Effector CD8-positive, alpha-beta T cell (primary cell): ENCODE measurements around the gene ZNF593.
A peak's percentile ranks its signal among the peaks of the same experiment; 100 is the strongest.

Source experiments
- DNase-seq: peaks from one replicate; lab custom pipeline; 2025; lab: John Stamatoyannopoulos, UW
- total RNA-seq, 4 experiments: gene quantifications; one replicate each; lab custom pipeline; 2026; lab: John Stamatoyannopoulos, UW

ZNF593 gene
- total RNA-seq = 6.1 to 28.6 (median 8.8) reads per million in 4 experiments

GRCh38 chr1:26169669-26170471 is at the start of gene ZNF593:
TSS of gene ZNF593 (plus strand) at chr1:26169908. CDS start at chr1:26169984, 76 bp downstream.
- peak; percentile 73 for DNase-seq

- DNase-seq = no peak
Observed at GRCh38 chr1:26121854-26122773, 47.6 kb upstream of the ZNF593 start.

DNA sequence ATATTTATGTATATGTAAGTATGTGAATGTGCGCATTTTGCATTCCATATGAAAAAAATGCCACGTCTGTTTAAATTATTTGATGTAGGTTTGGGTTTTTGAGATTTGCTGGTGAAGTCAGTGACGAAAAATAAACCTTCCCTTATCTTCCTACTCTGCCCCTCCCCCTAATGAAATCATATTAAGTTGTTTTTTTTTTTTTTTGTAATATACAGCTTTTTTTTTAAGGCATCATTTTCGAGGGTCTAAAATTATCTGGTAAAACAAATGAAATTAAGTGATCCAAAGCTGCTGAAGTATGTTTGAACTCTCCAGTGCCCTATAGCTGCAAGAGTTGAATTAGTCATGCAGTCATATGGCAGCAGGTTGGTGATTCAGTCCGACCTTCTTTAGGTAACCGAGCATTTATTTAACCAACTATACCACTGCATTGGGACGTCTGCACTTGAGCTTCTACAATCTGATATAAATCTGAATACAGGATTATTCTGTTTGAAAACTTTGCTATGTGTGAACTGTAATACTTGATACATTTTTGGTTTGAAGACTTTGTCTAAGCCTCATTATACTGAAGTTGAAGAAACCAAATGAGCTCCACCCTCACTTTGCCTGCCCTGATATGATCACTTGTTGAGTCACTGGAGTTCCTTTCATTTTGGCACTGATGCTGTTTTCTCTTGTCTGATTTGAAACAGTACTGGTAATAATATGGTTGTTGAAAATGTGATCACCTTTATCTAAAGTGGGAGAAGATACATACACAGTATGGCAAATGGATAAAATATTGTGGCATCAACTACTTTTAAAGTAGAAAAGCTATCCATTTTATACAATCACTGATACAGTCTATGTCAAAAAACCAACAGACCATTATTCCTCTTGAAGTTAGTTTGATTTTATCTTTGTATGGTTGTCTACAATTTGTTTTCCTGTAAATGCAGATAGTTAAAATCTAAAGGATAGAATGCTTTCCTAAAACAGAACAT is 46.4 kb upstream of the ZNF593 start:
- no peak for DNase-seq

GRCh38 chr1:26124418-26125331 is 45.0 kb upstream of the ZNF593 start:
- DNase-seq = no peak

- no peak for DNase-seq
Observed at GRCh38 chr1:26125382-26125781, 44.3 kb upstream of the ZNF593 start.

DNA sequence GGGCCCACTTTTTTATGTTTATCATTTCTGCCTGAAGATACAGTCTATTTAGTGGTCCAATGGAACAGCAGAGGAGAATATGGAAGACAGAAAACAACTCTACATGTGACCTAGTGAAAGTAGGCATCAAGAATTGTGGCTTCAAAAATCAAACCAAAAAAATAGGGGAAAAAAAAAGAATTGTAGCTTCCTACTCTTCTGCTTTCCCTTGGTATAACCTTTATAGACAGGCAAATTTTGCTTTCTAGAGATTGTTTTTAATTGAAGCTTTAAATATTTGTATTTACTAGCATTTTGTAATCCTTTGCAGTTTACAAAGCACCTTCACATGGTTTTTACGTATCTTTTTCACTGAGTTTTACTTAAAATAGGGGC is 43.8 kb upstream of the ZNF593 start:
- DNase-seq = no peak

GRCh38 chr1:26126321-26127084 is 43.2 kb upstream of the ZNF593 start:
- peak; percentile 32 for DNase-seq

GRCh38 chr1:26127235-26128163 is 42.2 kb upstream of the ZNF593 start:
- no peak for DNase-seq

- DNase-seq = no peak
Observed at GRCh38 chr1:26129778-26130177, 39.9 kb upstream of the ZNF593 start.

GRCh38 chr1:26130695-26131094 is 39.0 kb upstream of the ZNF593 start:
- DNase-seq = no peak

- DNase-seq = no peak
Observed at GRCh38 chr1:26132128-26132833, 37.4 kb upstream of the ZNF593 start.

DNA sequence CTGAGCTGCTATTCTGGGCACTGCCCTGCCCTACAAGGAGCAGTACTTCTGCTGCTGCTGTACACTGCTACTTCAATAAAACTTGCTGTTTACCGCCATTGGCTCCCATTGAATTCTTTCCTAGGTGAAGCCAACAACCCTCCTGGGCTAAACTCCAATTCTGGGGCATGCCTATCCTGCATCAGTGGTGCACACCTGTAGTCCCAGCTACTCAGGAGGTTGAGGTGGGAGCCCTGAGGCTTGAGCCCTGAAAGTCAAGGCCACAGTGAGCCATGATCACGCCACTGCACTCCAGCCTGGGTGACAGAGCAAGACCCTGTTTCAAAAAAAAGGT is 36.9 kb upstream of the ZNF593 start:
- no peak for DNase-seq

- no peak for DNase-seq
Observed at GRCh38 chr1:26134466-26134865, 35.2 kb upstream of the ZNF593 start.

- no peak for DNase-seq
Observed at GRCh38 chr1:26138974-26139558, 30.6 kb upstream of the ZNF593 start.

- no peak for DNase-seq
Observed at GRCh38 chr1:26142159-26142558, 27.5 kb upstream of the ZNF593 start.

- peak; percentile 61 for DNase-seq
Observed at GRCh38 chr1:26145041-26145959, 24.4 kb upstream of the ZNF593 start.

DNA sequence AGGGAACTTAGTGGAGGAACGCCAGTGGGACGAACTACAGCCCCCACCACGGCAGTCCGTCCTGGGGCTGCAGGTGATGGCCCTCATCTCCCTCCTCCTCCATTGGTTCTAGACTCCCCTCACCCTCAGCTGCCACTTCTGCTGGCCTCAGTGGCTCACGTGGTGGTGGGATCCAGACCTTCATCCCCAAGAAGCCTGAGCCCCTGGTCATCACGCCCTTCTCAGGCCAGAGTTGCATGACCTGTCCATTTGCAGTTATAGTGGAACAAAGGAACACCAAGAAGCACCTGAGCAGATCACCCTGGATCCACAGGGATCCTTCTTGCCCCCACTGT is 23.8 kb upstream of the ZNF593 start:
- no peak for DNase-seq
